Colonic mucosa (tissue), 4 donors: ENCODE data around the gene PCSK1N. TPM values are rescaled to one million over a fixed set of nuclear protein-coding genes. Genes with fewer than 3 reads are reported as not detected.

Experiments used
- DNase-seq: peaks from one replicate; pipeline ENCODE4 v3.0.0-alpha.2; 2020
- H3K27ac ChIP-seq: fragments of 200-600 bp; one replicate; pipeline ENCODE4 v1.8.0; 2021
- H3K27me3 ChIP-seq: fragments of 200-600 bp; one replicate; pipeline ENCODE4 v1.8.0; 2021
- H3K36me3 ChIP-seq: fragments of 200-600 bp; one replicate; pipeline ENCODE4 v1.8.0; 2021
- H3K4me1 ChIP-seq: fragments of 200-600 bp; one replicate; pipeline ENCODE4 v1.8.0; 2021; ENCODE audit warnings: mild to moderate bottlenecking
- H3K4me3 ChIP-seq: fragments of 200-600 bp; one replicate; pipeline ENCODE4 v1.8.0; 2021
- H3K9ac ChIP-seq, 2 donors: one replicate each; pipeline ENCODE4 v1.7.0; 2013; ENCODE audit warnings: control low read depth in 2 of 2, low read depth in 2 of 2, low read length in 2 of 2
- H3K9me3 ChIP-seq: fragments of 200-600 bp; one replicate; pipeline ENCODE4 v1.8.0; 2021
- intact Hi-C: fragments of 100-400 bp; cut with DNase I; formaldehyde crosslinking; loops from one replicate; pipeline ENCODE4 v1.14.1; 2022
- total RNA-seq, 2 donors: library from RNA; stranded (reverse); fragmentation: NEBNext Ultra II Directional in 1 of 2; extraction: Animal tissue kit (Norgen Biotek cat#: 25700) in 1 of 2; gene quantifications; one replicate each; pipeline ENCODE4 v1.2.1, GENCODE V29; 2021
- TF ChIP-seq, protein P1 (sequence below): fragments of 200-600 bp; IDR thresholded peaks from one replicate; pipeline ENCODE4 v1.8.0; 2022; ENCODE audit warnings: antibody characterized with exemption, mild to moderate bottlenecking
- donor health status: healthy.
- donor health status: DM: no; HTN: no; CAD: no.
- donor health status: DM: no; HTN: no; CAD: no.

PCSK1N gene
- total RNA-seq, 2 donors from 2014 or later = 6.0 to 10.1 TPM

DNA sequence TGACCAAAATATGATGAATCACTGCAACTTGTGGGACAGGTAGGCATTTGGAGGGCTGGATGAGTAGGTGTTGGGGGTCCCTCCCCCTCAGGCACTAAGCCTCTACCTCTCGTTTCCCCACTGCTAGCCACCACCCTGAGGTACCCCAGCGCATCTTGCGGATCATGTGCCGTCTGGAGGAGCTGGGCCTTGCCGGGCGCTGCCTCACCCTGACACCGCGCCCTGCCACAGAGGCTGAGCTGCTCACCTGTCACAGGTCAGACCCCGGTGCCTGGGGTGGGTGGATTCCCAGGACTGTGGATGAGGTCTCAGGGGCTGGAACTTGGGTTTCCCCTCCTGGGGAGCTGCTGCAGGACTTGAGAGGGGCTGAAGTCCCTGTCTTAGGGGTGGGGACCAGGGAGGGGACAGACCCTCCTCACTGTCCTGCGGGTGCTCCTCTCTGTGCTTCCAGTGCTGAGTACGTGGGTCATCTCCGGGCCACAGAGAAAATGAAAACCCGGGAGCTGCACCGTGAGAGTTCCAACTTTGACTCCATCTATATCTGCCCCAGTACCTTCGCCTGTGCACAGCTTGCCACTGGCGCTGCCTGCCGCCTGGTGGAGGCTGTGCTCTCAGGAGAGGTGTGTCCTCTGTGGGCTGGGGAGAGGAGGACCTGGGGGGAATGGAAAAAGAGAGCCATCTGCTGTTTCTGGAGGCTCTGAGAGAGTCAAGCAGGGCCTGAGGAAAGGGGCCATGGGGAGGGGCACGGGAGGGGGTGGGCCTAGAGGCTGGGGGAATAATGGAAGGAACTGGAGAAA is 19.2 kb downstream of the PCSK1N start:
- H3K27me3 ChIP-seq = no peaks in the 10 kb centered on the region
- H3K36me3 ChIP-seq = no peaks in the 10 kb centered on the region
- no peak overlapping the region for H3K9ac ChIP-seq
- H3K4me1 ChIP-seq = no peaks in the 10 kb centered on the region
- no peak overlapping the region for H3K4me3 ChIP-seq
- no peak for DNase-seq
- TF ChIP-seq, protein P1, sequence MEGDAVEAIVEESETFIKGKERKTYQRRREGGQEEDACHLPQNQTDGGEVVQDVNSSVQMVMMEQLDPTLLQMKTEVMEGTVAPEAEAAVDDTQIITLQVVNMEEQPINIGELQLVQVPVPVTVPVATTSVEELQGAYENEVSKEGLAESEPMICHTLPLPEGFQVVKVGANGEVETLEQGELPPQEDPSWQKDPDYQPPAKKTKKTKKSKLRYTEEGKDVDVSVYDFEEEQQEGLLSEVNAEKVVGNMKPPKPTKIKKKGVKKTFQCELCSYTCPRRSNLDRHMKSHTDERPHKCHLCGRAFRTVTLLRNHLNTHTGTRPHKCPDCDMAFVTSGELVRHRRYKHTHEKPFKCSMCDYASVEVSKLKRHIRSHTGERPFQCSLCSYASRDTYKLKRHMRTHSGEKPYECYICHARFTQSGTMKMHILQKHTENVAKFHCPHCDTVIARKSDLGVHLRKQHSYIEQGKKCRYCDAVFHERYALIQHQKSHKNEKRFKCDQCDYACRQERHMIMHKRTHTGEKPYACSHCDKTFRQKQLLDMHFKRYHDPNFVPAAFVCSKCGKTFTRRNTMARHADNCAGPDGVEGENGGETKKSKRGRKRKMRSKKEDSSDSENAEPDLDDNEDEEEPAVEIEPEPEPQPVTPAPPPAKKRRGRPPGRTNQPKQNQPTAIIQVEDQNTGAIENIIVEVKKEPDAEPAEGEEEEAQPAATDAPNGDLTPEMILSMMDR = no peak
- no peak overlapping the region for H3K27ac ChIP-seq
- intact Hi-C loops = no loop called here
- no peaks in the 10 kb centered on the region for H3K9me3 ChIP-seq

DNA sequence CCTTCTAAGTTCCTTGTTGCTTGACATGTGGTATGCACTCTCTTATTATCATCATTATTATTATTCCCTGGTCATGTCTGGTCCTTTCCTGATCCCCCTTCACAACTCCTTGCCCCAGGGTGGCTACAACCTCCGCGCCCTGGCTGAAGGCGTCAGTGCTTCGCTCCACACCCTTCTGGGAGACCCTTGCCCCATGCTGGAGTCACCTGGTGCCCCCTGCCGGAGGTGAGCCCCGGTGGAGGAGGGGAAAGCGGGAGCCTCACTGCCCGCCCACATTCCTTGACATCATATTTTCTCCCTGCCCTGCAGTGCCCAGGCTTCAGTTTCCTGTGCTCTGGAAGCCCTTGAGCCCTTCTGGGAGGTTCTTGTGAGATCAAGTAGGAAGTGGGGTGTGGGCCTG is 20.1 kb downstream of the PCSK1N start:
- Histone ChIP-seq H3K27me3 (no peaks in the 10 kb centered on the region), H3K9ac (no peak overlapping the region), H3K4me3 (no peak overlapping the region), H3K36me3 (no peaks in the 10 kb centered on the region), H3K9me3 (no peaks in the 10 kb centered on the region), H3K27ac (no peak overlapping the region), H3K4me1 (no peaks in the 10 kb centered on the region)
- TF ChIP-seq, protein P1 = no peak
- no peak for DNase-seq
- intact Hi-C loops = no loop called here

DNA sequence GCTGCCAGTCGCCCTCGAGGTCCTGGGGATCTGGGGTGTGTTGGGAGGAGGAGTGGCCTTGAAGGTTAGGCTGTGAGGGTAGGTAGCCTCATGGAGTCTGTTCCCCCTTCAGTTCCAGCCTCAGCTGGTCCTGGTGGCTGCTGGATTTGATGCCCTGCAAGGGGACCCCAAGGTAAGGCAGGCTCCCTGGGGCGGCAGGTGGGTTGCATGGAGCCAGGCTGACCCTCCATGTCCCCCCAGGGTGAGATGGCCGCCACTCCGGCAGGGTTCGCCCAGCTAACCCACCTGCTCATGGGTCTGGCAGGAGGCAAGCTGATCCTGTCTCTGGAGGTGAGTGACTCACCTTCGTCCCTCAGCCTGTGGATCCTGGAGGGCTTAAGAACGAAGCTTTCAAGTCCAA is 20.7 kb downstream of the PCSK1N start:
- no peak for DNase-seq
- intact Hi-C loops = no loop called here
- TF ChIP-seq, protein P1 = no peak
- no peaks in the 10 kb centered on the region for H3K36me3 ChIP-seq
- no peaks in the 10 kb centered on the region for H3K27me3 ChIP-seq
- no peaks in the 10 kb centered on the region for H3K4me1 ChIP-seq
- no peak overlapping the region for H3K4me3 ChIP-seq
- H3K9ac ChIP-seq = no peak overlapping the region
- H3K9me3 ChIP-seq = no peaks in the 10 kb centered on the region
- H3K27ac ChIP-seq = no peak overlapping the region

DNA sequence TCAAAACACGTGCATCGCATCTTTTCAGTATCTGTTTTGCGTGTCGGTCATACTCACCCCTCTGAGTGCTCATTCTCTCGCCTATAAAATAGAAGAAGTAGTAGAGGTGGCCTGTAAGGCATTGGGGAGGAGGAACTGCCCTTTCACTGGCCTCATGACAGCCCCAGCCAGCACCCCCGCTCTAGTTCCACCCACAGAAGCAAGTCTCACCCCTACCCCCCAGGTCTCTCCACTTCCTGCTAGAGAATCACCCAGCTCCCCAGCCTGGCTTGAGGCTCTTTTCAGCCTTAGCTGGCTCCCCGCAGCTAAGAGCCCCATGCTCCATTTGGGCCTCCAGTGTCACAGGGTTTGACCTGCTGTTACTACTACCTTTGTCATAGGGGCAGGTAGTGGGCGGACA is 21.8 kb downstream of the PCSK1N start:
- Histone ChIP-seq H3K27me3 (no peaks in the 10 kb centered on the region), H3K27ac (no peak overlapping the region), H3K4me3 (no peak overlapping the region), H3K9ac (no peak overlapping the region), H3K4me1 (no peaks in the 10 kb centered on the region), H3K9me3 (no peaks in the 10 kb centered on the region), H3K36me3 (no peaks in the 10 kb centered on the region)
- intact Hi-C loops = no loop called here
- TF ChIP-seq, protein P1 = no peak
- no peak for DNase-seq

DNA sequence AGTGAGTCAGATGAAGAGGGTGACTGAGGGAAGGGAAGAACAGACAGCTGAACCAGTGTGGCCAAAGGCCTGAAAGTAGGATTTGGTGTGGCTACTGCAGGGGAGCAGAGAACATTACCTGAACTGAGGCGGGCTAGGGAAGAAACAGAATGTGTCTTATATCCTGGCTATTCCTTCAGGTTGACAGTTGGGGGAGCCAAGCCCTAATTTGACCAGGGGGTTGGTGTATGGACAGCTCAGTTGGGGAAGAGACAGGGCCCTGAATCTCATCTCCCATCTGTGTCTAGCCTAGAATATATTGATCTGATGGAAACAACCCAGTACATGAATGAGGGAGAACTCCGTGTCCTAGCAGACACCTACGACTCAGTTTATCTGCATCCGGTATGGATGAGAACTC is 29.3 kb downstream of the PCSK1N start:
- no peak overlapping the region for H3K9ac ChIP-seq
- intact Hi-C loops = no loop called here
- no peaks in the 10 kb centered on the region for H3K4me1 ChIP-seq
- no peak overlapping the region for H3K4me3 ChIP-seq
- no peak for DNase-seq
- TF ChIP-seq, protein P1 = no peak
- no peak overlapping the region for H3K27ac ChIP-seq
- H3K27me3 ChIP-seq = no peaks in the 10 kb centered on the region
- no peaks in the 10 kb centered on the region for H3K9me3 ChIP-seq
- no peaks in the 10 kb centered on the region for H3K36me3 ChIP-seq
